GM21786 (cell line): Measurements from ENCODE around the gene CASP12.

Experiments
- ATAC-seq: cut with Tn5 transposase; IDR thresholded peaks from one replicate; pipeline ENCODE4 v1.9.1; 2021; ENCODE audit not compliant: unreplicated experiment

The CASP12 gene

DNA sequence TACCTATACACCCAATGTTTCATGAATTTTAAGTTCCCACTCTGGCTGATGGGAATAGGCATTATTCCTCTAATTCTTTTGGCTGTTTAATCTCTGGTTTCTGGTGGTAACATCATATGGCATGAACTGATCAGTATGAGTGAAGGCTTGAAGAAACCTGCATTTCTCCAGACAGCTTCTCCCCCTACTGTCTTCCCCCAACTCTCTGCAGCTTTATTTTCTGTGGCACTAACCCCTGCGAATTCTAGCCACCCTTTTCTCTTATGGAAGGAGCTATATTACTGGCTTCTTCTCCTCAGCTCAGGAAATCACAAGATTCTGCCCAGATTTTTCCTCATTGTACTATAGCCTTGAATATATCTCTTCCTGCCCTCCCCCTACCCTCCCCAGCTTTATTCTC lies 57.1 kb downstream of the CASP12 start:
- ATAC-seq, result no peak

DNA sequence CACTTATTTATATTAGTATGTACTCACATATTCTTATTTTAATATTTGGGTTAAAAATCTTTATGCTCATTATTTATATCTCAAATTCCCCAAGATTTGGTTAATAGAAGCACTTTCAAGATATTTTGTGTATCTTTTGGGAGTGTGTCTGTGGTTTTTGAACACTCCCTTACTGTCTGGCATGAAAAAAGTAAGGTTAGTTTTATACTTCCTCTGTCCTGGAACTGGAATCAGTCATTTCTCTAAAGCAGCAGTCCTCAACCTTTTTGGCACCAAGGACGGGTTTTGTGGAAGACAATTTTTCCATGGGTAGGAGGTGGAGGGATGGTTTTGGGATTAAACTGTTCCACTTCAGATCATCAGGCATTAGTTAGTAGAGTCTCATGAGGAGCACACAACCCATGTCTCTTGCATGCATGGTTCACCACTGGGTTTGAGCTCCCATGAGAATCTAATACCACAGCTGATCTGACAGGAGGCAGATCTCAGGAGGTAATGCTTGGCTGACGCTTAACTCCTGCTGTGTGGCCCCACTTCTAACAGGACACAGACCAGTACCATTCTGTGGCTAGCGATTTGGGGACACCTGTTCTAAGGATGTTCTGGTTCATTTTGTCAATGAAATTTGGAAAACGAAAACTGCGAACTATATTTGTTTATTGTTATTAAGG lies 60.2 kb downstream of the CASP12 start:
- no peak for ATAC-seq

DNA sequence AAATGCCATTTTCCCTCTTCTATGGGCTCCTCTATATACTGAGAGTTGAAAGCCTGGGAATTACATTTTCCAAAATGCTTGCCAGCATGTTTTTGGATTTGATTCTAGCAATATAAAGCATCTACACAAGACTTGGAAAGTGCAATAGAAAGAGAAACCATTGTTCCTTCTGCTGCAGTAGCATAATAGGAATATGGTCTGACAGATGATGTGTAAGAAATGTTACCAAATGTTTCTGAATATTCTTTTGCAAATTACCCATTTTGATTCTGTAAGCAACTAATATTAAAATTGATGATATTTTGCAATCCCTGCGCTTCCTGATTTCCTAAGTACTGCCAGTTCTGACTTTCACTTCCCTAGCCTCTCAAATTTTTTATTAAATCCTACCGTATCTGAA lies 61.6 kb downstream of the CASP12 start:
- ATAC-seq, result no peak
